ENCODE measurements around the gene TMEM181.
"Not testable (repeated sequence)": the region's sequence is repeated elsewhere in the genome, so short reads cannot be mapped to it uniquely, and the experiment has no call there.

The TMEM181 gene

DNA sequence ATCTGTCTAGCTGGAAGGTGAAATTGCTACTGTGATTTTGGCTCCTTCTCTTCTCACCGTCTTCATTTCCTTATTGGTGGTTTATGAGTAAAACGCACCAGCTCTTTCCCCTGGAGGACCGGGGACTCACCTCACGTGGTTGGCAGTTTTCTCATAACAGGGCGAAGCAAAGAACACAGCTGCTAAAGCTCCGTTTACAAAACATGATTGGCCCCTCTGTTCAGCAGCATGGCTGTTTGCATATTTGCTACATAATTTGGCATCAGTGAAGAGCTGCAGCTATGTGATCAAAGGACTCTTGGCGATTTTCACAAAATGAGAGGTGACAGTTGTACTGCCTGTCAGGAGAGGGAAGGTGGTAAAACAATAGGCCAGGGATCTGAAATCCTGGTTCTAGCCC, 20.5 kb upstream of the TMEM181 start:
- DNase-seq, result no peak

DNA sequence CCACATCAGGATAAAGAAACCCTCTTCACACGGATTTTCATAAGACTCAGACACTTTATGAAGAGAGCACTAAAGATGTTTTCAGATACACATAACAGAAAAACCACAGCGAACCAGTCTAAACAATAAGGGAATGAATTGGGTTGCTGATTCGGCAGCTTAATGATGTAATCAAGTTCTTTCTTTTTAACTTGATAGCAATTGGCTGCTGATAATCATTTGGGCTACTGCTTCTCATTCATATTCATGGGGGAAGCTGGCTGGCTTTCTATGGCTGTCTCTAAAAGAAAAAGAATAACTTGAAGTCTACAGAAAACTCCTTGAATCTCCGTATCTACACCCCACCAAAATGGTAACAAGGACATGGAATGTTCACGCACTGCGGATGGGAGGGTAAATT, 20.0 kb upstream of the TMEM181 start:
- no peak for DNase-seq

DNA sequence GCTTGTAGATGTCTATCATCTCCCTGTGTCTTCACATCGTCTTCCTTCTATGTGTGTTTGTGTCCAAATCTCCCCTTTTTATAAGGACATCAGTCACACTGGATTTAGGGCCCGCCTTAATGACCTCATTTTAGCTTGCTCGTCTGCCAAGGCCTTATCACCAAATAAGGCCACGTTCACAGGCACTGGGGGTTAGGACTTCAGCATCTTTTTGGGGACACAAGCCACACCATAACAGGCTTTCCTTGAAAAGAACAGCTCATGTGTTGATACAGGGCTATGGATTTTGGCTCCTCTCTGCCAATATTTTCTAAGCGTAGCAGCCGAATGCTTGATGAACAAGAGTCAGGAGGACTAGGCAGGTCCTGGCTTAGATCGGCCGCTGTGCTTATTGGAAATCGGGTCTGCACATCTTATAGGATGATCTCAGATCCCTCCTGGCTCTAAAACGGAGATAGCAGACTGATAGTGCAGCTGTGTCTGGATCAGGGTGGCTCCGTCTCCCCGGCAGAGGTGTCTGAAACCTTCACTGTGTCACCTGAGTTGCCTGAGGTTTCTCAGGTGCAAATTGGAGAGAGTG, 16.2 kb upstream of the TMEM181 start:
- DNase-seq, result no peak

DNA sequence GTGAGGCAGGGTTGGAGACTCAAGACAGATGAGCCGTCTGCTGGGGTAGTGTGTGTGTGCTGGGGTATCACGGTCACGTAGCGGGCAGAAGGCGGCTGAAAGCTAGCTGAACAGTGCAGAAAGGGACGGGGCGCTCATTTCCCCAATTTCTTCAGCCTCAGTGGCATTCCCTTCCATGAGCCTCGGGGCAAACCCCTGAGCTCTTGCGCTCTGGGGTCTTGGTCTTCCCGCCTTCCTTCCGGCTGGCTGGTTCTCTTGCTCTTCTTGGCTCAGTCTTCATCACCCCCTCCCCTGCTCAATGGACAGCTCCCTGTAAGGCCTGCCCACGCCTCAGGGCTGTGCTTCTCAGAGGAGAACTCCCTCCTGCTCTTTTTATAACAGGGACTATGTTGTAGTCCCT, 15.5 kb upstream of the TMEM181 start:
- no peak for DNase-seq

DNA sequence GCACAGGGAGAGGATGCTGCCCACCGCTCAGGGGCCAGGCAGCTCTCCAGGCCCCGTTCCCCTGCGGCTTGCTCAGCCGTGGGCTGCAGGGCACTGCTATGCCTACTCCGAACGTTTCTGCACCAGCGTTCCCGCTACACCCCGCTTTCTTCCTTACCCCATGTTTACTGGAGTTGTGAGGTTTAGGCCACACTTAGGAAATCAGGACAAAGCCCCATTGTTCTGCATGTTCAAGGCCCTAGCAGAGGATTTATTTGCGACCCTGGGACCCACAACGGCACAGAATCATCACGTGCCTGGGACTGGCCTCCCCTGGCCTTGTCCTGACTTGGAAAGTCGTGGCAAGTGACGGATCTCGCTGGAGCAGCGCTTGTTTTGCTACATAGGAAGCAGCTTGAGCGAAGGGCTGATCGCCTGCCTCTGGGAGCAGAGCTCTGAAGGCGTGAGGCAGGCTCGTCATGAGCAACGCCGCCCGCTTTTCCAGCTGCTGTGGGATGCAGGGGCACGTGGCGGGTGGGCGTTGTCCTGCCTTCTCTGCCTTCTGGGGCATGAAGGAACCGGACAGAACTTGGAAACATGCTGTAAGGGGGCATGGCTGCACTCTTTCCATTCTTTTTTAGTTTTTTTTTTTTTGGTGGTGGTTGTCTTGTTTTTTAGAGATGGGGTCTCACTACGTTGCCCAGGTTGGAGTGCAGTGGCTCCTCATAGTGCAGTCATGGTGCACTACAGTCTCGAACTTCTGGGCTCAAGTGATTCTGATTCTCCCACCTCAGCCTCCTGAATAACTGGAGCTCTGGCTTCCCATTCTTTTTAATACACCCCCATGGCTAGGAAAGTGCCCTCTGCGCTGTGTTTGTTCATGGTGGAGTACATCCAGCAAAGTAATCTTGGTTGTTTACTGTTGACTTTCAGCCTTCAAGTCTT, 14.6 kb upstream of the TMEM181 start:
- DNase-seq, result no peak

DNA sequence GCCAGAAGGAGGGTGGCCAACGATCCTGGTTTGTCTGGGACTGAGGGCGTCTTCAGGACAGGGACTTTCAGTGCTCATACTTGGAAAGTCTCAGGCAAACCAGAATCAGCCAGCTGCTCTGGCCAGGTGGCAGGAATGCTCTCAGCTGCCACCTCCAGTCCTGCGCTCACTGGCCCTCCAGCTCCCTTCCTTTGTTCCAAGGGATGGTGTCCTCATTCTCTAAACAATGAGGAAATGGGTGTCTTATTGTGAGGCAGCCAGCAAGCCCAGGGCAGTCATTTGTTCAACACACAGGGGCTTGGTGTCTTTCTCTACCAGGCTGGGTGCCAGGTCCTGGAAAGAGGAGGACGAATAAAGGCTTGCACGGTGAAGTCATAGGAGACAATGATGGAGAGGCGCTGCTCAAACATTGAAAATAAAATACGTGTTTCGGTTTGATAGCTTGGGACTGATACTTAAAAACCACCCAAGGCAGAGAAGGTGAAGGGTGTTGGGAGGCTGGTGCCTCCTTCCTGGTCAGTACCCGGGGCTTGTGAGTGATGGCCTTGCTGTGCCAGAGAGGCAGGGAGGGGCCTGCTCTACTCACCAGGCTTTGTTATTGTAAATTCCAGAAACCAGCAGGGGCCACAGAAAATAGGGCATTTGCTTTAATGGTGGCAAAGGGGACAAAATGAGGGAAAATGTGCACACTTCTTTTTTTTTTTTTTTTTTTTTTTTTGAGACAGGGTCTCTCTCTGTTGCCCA, 11.3 kb upstream of the TMEM181 start:
- peak; percentile 46 to 70 for DNase-seq

DNA sequence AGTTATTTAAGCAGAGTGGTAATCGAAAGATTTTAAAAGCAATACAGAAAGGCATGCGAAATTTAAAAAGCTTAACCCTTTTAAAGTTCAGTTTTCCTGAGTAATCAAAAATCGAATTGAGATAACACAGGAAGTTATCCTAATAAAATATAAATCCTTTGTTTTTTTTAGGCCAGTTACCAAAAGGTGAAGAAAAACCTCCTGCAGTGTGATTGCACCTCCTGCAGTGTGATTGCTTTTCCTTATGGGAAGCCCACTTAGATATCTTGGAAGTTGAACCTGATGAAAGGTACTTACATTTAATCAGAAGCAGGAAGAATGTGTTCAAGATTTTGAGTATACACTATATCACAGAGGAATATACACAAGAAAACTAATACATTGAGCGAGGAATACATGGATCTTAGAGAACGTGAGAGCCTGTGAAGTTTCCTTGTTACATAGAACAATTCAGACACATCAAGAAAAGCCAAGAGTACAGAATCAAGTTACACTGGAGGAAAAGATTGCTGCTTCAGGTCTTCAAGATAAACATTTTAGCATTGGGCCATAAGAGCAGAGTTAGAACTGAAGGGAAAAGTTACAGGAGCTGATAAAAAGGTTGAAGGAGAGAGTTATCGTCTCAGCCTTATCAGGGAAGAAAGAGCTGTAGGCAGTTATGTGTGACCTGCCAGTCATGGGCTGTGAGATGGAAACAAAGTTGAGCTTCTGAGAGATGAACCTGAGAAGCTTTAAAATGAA, 7.7 kb upstream of the TMEM181 start:
- DNase-seq, result no peak

DNA sequence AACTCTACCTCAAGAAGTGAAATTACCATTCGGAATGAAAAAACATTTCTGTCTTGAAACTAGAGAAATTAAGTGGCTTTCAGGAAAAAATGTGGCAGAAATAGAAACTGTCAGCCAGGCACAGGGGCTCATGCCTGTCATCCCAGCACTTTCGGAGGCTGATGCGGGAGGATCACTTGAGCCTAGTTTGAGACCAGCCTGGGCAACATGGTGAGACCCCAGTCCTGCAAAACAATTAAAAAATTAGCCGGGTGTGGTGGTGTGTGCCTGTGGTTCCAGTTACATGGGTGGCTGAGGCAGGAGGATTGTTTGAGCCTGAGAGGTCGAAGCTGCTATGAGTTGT, 7.1 kb upstream of the TMEM181 start:
- DNase-seq, result no peak

DNA sequence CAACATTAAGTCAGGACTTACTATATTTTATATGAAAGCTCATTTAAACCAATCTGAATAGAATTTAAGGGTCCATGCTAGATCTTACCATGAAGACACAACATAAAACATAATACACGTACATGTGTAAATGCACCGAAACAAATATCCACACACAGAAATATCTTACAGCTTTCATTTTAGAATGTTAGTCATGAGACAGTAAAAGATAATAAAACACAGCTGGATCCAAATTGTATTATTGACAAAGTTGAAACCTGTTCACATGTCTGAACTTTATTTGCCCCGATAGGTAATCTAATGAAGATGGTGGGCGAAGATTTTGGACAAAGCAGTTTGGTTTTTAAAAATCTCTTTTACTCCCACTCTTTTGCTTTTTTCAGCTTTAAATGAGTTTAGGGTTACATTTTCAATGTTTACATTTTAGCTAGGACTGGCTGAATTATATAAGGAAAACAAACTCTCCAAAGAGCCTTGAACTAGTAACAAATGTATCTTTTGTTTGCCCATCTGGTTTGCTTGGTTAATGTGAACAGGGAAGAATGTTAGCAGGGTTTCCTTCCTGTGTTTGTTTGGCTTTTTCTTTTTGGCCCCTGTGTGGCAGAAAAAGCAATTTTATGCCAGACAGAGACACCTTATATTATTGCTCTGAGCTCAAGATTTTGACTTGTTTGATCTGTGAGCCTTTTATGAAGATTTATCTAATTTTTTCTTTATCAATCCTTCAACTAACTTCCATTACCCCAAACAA, 5.1 kb upstream of the TMEM181 start:
- DNase-seq, result no peak

DNA sequence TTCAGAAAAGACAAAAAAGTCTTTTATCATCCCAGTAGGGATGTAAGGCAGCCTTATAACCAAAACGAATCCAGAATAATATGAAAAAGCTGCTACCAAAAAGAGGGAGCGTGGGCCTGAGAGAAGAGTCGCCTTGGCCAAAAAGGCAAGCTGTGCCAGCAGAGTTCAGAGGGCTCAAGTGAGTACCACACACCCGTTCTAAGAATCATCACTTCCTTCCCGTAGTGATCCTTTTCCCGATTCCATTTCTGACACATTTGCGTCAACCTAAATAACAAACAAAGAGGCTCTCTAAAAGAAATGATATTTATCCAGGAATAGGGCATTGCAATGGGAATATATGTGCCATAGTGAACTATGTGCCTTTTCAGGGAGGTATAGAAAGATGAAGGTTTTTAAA, 3.8 kb upstream of the TMEM181 start:
- DNase-seq, result no peak

DNA sequence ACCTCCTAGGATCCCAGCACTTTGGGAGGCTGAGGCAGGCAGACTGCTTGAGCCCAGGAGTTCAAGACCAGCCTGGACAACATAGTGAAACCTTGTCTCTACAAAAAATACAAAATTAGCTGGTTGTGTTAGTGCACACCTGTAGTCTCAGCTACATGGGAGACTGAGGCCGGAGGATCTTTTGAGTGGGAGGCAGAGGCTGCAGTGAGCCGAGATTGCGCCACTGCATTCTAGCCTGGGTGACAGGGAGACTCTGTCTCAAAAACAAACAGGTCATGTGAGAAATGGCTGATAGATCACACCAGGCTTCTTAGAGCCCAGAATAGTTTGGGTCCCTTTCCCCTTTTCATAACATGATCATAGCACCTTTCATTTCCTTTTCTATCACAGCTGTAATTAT, 2.8 kb upstream of the TMEM181 start:
- DNase-seq, result not testable (repeated sequence)

DNA sequence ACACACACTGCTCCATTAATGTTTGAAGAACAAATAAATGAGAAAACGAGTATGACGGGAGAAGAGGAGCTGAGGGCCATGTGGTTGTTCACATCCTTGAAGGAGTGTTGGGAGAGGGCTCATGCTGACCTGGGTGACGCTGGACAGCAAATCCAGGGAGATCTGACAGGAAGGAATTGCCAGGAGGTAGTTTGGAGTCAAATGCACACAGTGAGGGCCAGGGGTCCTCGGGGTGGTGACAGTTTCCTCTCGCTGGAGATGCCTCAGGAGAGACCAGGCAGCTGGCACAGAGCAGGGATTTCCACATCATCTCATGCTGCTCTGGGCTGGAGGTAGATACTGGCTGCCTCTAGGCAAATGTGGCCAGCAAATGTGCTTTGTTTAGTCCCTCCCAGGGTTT, 2.0 kb upstream of the TMEM181 start:
- DNase-seq, result no peak

DNA sequence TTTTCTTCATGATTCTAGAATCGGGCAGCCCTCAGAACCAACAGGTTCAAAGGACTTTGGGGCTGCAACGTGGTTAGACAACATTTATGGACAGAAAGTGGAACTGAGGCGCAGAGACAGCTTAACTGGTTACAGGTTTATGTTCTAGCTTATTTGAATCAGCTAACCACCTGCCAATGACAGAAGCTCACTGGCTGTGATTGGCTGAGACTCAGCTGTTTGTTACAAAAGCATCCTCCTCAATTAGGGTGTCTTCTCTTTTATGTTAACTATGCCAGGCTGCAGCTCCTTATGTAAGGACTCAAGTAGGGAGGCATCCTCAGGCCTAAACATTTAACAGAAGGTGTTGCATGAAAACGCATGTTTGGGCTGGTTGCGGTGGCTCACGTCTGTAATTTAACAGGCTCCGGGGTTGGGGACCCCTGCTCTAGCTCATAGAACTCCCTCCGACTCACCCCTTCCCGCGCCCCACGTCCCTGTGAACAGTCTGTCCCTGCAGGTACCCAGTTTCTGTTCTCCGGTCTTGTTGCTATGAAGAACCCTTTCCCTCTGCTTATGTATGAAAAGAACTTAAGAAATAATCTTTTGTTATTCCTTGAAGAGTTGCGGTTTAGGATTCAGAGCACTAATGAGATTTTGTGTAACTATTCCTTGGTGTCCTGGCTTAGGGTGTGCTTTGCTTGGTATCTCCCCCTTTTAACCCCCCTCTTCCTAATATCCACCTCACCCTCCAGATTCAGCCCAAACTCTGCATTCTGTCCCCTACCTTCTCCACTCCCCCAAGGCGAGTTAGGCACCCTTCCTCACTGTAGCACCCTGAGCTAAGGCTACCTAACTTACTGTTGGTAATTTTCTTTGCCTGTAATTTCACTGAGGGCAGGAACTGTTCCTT, 1.2 kb upstream of the TMEM181 start:
- no peak for DNase-seq

DNA sequence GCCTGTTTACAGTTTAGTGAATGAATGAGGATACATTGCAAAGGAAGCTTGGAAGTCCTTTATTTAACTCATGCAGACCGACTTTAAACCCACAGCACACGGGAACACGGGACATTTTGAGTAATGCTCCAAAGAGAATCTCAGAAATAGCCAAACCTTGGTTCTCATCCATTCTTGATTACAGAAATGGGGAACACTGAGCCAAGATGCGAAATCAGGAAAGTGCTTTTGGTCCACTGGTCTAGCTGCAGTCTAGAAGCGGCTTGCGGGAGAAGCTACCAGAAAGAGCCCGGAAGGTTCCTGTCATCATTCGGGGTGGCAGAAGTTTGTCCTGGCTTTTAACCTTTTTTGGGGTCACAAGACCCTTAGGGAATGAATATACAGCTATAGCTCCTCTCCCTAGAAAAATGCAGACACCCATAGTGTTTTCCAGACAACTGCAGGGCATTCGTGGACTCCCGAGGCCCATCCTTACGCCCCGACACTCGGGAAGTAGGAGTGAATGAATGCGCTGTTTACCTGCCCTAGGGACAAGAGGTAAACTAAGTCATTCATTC, 475 bp upstream of the TMEM181 start:
- DNase-seq, result no peak

DNA sequence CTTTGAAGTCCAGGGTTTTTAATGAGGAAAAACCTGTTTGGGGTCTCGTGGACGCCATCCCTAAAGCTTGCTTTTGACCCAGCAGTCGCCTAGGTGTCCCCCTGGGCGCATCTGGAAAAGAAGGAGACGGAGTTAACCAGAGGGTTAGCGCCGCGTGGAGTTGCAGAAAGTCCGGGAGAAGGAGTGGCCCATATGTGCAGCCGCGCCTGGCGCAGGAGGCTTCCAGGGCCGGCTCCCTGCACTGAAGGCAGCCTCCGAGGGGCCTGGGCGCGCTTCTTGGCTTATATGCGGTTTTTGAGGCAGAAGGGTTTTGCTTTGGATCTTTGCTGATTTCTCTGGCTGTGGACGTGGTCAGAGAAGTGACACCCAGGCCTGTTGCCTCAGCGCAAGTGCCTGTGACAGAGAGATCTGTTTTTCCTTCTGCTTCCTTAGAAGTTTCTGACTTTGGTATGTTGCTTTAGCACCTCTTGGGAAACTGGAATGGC, 987 bp downstream of the TMEM181 start:
- DNase-seq, result no peak

DNA sequence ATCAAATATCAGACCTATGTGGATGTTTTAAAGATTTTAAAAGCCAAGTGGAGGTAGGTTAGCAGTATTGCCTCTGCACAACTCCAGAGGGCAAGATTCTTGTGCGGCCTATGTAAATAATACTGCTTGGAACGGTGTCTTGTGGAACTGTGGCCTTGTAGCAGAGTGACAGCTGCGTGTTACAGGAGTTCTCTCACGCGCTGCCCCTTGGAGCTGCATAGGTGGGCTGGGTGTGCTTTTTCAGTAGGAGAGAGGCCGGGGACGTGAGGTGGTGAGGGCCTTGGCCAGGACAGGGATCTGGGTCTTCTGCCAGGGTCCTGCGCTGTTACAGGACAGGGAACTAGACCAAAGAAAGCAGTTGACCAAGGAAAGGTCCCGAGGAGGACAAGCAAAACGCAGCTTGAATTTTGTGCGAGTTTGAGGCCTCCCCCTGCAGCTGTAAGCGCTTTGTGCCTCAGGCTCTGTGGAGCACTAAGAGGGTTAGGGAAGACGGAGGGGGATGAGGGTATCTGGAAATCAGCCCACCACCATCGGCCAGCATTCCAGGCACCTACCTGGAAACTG, 1.5 kb downstream of the TMEM181 start:
- no peak for DNase-seq

DNA sequence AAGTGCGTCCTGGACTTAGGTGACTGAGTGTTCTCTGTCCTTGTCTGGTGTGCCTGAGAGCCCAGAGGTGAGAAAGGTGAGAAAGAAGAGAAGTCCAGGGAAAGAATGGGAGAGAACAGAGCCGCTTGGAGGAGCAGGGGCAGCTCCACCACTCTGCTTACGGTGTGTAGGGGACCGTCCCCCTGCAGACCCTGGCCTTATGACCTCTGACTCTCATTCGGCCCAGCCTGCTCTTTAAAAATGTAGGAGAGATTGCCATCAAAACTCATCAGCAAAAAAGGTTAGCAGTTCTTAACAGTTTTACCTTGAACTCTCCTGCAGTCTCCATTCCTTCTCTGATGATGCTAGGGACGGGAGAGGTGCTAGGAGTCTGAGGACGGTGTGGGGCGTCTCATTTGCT, 2.0 kb downstream of the TMEM181 start:
- DNase-seq, result no peak

DNA sequence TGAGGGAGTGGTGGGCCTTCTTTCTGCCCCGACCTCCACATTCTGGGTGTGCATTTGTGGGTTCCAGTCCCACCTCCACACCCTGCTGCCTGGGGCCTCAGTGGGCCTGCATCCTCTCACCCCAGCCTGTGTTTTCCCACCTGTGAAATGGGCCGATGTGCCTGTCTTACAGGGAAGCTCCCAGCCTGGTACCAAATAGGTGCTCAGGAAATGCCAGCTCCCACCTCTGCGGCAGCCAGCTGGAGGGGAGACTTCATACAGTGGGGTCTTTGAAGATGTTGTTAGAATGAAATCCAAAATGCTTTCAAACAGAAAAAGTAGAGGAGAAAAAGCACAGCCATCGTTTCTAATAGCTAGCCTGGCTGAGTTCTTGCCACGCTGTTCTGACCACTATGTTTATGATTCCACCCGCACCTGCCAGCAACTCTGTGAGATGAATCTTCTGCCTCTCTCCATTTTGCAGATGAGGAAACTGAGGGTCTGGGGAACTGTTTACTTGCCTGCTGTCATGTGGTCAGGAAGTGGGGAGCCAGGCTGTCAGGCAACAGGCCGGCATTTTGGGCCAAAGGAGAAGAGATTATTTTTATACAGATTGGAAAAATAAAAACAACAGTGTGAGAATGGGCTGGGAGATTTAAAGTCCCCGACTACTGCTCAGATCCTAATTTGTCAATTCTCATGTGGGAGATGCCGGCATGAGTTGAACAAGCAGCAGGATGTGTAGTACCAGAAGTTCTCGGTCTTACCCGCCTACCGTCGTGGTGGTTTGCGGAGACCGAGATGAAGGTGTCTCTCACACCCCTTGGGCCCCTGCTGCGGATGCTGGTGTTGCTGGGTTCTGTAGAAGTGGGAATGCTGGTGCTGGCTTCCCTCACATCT, 4.6 kb downstream of the TMEM181 start:
- no peak for DNase-seq

DNA sequence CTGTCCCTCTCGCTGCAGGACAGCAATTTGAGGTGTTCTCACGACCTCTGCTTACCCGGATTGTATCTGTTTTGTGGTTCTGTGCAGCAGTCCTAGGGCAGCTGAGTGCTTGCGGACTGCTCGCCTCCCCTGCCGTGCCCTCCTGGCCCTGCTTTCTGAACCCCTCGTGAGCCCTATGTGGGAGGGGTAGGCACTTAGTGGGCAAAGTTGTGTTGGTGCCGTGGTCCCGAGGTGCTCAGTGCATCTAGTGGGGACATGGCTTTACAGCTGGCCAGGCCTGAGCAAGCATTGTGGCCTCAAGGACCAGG, 5.2 kb downstream of the TMEM181 start:
- no peak for DNase-seq

All from NCI-H1930 (cell line).